Activated CD4-positive, alpha-beta T cell treated with anti-CD3 and anti-CD28 coated beads, Interleukin-2, amount 50 U/mL, for 4 hours (primary cell): ENCODE data around the gene GOSR2.
"Not testable (repeated sequence)": the region's sequence is repeated elsewhere in the genome, so short reads cannot be mapped to it uniquely, and the experiment has no call there.

Source experiments
- DNase-seq, 2 experiments: peaks; one replicate each; pipeline ENCODE4 v3.0.0-alpha.2; 2020

The GOSR2 gene

DNA sequence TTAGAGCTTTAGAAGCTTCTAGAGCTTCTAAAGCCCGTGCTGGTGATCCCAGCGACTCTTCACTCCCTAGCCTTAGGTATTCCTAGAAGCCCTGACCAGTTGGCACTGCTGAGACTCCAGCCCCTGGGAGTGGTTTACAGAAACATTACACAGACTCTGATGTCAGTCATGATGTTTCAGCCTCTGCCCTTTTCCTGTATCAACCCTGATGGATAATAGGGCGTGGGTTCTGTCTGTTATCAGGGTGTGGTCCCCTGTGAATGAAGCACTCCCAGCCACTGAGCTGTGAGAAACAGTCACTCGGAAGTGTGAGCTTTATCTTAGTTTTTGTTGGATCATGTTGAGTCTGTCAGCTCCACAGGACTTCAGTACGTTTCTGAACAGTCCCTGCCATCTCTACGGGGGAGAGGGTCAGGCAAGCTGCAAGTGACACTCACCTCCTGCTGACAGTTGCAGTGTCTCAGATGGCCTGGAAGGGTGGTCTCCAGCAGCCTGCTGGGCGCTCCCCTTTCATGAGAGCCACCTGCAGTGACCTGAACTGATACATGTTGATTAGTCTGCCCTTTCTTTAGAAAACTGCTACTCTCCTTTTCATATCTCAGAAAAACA is 12.8 kb downstream of the GOSR2 start:
- DNase-seq: no peak

- peak; percentile 60 to 66 for DNase-seq
Observed at GRCh38 chr17:46940692-46941404, 17.9 kb downstream of the GOSR2 start.

DNA sequence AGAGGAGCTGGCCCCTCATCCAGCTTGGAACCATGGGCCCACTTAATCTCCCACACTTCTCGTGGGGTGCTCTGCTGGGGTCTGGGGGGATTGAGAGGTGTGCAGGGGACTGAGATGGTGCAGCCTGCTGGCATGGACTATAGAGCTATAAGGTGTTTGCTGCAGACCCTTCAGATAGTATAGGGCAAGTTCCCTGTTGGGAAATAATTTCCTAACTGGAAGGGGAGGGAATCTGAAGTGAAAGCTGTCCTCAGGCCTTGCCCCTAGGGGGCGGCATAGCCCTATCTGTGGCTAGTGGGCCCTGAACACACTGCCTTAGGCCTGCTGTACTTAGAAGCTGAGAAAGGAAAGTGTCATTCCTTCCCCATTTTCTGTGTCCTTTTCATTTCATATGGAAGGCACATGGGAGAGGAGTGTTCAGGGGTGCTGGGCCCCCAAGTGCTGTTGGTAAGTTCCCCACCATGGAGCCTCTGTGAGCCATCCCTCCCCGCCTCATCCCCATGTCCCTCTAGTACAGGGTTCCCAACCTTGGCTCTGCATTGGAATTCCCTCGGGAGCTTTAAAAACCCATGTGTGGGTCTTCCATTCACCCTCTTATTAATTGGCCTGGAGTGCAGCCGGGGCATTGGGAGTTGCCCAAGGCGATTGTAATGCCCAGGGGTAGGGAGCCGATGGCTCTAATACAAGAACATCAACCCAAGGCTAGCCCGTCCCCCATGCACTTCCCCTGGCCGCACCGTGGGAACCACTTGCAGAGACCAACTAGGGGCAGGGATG is 19.7 kb downstream of the GOSR2 start:
- DNase-seq: peak; percentile 23 to 38

GRCh38 chr17:46943218-46943500 is 20.2 kb downstream of the GOSR2 start:
- DNase-seq: no peak

DNA sequence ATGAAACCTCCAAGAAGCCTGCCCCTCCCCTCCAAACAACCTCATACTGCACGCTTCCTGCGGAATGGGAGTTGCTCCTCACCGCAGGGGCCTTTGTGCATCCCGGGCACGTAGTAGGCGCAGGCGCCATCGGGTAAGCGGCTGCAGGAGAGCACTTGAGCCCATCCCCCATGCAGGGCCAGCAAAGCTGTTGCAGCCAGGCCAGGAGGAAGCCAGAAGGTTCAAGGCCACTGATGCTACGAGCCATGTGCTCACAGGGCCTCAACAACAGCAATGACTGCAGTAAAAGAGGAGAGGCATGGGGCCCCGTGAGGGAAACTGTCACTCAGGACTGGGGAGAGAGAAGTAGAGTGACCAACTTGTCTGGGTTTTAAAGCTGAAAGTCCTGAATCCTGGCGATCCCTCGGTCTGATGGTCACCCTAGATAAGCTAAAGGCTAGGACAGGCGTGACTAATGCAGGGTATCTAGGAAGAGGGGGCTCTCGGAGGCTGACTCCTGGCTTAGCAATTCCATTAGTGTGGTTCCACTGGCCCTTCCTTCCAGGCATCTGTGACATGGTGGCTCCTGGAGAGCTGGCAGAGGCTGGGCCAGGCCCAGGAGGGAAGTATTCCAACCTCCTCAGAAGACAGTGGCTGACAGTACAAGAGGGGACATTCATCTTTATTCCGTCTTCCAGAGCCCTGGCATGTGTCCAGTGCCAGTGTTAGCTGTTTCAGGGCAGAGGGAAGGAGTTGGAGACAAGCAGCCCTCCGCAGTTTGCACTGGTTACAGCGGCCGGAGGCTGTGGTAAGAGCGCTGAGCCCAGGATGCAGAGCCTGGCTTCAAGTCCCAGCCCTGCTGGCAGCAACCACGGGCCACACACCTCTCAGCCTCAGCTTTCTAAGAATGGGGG is 20.8 kb downstream of the GOSR2 start:
- DNase-seq: no peak

DNA sequence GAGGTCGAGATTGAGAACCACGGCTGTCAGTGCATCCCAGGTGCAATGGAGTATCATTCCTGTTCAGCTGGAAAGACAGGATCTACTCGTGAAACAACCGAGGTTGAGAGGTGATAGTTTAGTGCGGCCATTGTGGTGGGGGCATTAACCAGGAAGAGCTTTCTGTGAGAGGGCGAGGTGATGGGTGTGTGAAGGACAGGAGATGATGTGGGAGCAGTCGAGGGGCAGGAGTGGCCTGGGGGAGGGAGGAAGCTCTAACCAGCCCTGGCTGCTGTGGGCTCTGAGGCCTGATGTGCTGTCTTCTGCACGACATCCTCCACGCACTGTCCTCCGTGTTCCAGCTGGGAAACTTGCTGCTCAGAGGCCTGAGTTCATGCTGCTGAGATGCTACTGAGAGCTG is 22.0 kb downstream of the GOSR2 start:
- no peak for DNase-seq

DNA sequence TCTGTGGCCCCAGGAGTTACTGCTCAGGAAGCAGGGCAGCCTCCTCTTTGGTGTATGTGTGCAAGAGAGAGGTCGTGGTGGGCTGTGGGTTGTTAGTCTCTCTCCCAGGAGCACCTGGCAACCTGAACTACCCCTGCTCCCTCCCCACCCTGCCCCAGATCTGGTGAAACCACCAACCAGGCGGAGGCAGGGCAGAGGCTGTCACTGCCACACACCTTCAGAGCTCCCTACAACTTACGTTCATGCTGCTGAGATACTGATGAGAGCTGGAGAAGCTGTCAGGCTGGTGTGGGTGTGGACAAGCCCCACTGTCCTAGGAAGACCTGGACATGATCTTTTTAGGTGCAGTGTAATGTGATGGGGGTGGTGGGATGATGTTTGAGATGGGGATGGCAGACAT is 24.3 kb downstream of the GOSR2 start:
- no peak for DNase-seq

DNA sequence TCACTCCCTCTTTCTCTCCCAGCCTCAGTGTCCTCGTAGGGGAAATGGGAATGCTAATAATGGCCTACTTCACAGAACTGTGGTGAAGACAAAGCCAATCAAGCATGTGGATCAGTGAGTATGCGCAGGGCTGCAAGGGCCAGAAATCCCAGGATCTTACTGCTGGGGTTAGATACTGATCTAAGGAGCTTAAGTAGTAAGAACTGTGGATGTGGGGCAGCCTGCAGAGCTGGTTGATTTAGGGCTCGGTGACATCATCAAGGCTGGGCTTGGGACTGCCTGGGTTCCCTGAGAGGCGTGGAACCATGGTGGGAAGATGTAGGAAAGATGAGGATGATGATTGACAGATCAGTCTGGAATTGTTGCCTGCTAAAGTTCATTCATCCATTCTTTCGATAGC is 25.6 kb downstream of the GOSR2 start:
- DNase-seq: no peak

GRCh38 chr17:46949291-46950174 is 26.6 kb downstream of the GOSR2 start:
- no peak for DNase-seq

GRCh38 chr17:46950342-46950996 is 27.5 kb downstream of the GOSR2 start:
- DNase-seq: no peak

- no peak for DNase-seq
Observed at GRCh38 chr17:46950997-46951621, 28.1 kb downstream of the GOSR2 start.

DNA sequence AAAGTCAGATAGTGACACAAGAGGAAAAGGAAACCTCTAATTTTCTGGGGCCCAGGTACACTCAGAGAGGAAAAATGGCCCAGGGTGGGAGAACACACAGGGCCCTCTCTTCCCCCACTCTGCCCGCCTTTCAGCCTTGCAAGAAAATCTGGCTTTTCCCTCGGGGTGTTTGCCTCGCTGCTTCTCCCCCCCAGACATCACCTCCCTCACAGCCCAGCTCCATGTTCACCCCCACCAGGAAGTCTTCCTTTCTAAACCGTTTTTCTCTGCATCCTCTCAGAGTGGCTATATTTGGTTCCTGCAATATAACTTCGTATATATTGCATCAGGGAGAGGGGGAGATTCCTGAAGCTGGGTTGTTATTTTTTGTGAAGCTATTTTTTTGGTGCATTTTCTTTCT is 28.7 kb downstream of the GOSR2 start:
- no peak for DNase-seq

GRCh38 chr17:46952115-46952514 is 29.2 kb downstream of the GOSR2 start:
- no peak for DNase-seq

GRCh38 chr17:46953191-46953590 is 30.2 kb downstream of the GOSR2 start:
- not testable (repeated sequence) for DNase-seq

GRCh38 chr17:46958041-46958591 is 35.2 kb downstream of the GOSR2 start:
- no peak for DNase-seq

GRCh38 chr17:46960152-46960551 is 37.2 kb downstream of the GOSR2 start:
- DNase-seq: no peak

GRCh38 chr17:46962374-46962790 is 39.4 kb downstream of the GOSR2 start:
- no peak for DNase-seq

DNA sequence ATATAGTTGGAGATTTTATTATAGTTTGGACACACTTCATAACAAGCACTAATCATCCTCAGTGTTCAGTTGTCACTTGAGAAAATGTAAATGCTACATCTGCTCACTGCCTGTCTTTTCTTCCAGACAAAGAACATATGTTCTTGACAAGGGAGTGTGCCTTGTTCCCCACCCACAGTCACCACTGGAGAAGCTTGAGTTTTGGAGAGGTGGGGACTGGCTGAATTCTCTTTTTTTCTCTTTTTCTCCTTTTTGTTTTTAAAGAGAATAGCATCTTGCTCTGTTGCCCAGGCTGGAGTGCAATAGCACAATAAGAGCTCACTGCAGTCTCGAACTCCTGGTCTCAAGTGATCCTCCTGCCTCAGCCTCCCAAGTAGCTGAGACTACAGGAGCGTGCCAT is 40.6 kb downstream of the GOSR2 start:
- DNase-seq: no peak

DNA sequence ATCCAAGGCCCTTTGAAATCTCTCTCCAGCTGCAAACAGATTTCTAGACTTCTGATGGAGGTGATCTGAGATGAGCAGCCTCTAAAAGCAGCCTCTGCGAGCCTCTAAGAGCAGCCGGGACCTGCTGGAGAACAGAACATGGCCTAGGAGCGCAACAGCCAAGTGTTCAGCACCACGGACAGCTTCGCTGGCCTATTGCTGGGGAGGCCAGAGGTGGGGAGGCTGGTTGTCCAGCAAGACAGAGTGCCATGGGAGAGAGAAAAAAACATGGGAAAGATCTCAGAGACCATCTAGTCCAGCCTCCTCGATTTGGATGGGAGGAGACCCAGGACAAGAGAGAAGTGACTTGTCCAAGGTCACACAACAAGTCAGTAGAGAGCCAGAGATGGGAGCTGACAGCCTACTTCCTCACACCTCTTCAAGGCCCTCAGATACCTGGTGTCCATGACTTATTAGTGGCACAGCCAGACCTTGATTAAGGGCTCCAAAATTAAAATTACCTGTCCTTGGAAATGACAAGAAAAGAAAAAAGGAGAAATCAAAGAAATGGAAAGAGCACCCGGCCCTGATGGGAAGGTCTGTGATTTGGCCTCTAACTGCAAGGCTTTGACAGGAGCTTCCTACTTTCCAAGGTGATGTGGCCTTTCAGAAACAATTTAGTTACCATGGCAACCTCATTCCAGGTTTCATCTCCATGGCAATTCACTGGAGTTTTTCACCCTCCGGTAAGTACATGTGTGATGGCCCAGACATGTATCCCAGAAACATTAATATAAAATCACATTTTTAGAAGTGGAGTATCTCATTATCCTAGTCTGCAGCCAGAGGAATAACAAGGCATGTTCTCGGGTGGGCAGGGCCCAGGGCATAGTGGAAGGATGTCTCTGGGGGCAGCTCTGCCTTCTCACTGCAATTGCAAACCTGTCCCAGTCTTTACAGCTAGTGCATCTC is 41.6 kb downstream of the GOSR2 start:
- DNase-seq: no peak
